HepG2 (cell line): ENCODE results near the gene PXMP4. TPM values are rescaled to one million over a fixed set of nuclear protein-coding genes. Genes with fewer than 3 reads are reported as not detected.

ENCODE experiments used
- ASH2L ChIP-seq: fragments of 300-600, 200-600 bp; sonication (generic); IDR thresholded peaks from 2 replicates; pipeline ENCODE4 v1.7.0; 2017; ENCODE audit warnings: low read depth, mild to moderate bottlenecking, moderate library complexity, mixed read lengths, low read length; ENCODE audit not compliant: insufficient read length
- ATF1 ChIP-seq: IDR thresholded peaks from 2 replicates; pipeline ENCODE4 v1.6.1; 2016; ENCODE audit warnings: mild to moderate bottlenecking, control low read depth
- BCLAF1 ChIP-seq: fragments of 450-650 bp; IDR thresholded peaks from 2 replicates; pipeline ENCODE4 v1.6.1; 2017; ENCODE audit warnings: mild to moderate bottlenecking
- CBX5 ChIP-seq: sonication (generic); formaldehyde crosslinking; IDR thresholded peaks from 2 replicates; pipeline ENCODE4 v1.4.0; 2020; ENCODE audit warnings: missing genetic modification reagents, borderline replicate concordance
- EP300 ChIP-seq, 3 experiments: sonication (generic) in 1 of 3; formaldehyde crosslinking in 1 of 3; IDR thresholded peaks; 2 replicates each; pipeline versions ENCODE4 v1.5.1 to v1.6.1; 2011 to 2020; ENCODE audit warnings: low read depth in 2 of 3, low read length in 2 of 3, borderline replicate concordance in 1 of 3, improper control_type of control experiment in 1 of 3, mild to moderate bottlenecking in 1 of 3, missing genetic modification reagents in 1 of 3, moderate library complexity in 1 of 3
- GATAD1 ChIP-seq: IDR thresholded peaks from 2 replicates; pipeline ENCODE4 v1.6.1; 2016; ENCODE audit warnings: missing genetic modification reagents, missing compliant biosample characterization
- HOXA3 ChIP-seq: sonication (generic); formaldehyde crosslinking; IDR thresholded peaks from 2 replicates; pipeline ENCODE4 v1.5.0; 2020; ENCODE audit warnings: missing genetic modification reagents
- ISL2 ChIP-seq: sonication (generic); formaldehyde crosslinking; IDR thresholded peaks from 2 replicates; pipeline ENCODE4 v1.5.0; 2020; ENCODE audit warnings: missing genetic modification reagents
- MXD3 ChIP-seq: IDR thresholded peaks from 2 replicates; pipeline ENCODE4 v1.6.1; 2016; ENCODE audit warnings: mild to moderate bottlenecking, missing biosample characterization, missing genetic modification reagents
- NFIC ChIP-seq: IDR thresholded peaks from 2 replicates; pipeline ENCODE4 v1.6.1; 2012; ENCODE audit warnings: mild to moderate bottlenecking, low read length, inconsistent platforms
- RFXAP ChIP-seq: sonication (generic); formaldehyde crosslinking; IDR thresholded peaks from 2 replicates; pipeline ENCODE4 v1.4.0; 2020; ENCODE audit warnings: missing genetic modification reagents, borderline replicate concordance
- TBX2 ChIP-seq: sonication (generic); formaldehyde crosslinking; IDR thresholded peaks from 2 replicates; pipeline ENCODE4 v1.5.0; 2020; ENCODE audit warnings: missing genetic modification reagents, mild to moderate bottlenecking, borderline replicate concordance
- ZFP41 ChIP-seq: sonication (generic); formaldehyde crosslinking; IDR thresholded peaks from 2 replicates; pipeline ENCODE4 v1.4.0; 2020; ENCODE audit warnings: mild to moderate bottlenecking, missing genetic modification reagents, borderline replicate concordance
- ZNF24 ChIP-seq: fragments of 450-650 bp; IDR thresholded peaks from 2 replicates; pipeline ENCODE4 v1.6.1; 2017; ENCODE audit warnings: antibody characterized with exemption, mild to moderate bottlenecking
- ZNF382 ChIP-seq: sonication (generic); formaldehyde crosslinking; IDR thresholded peaks from 2 replicates; pipeline ENCODE4 v1.5.0; 2020; ENCODE audit warnings: missing genetic modification reagents, mild to moderate bottlenecking, borderline replicate concordance
- ZNF460 ChIP-seq: sonication (generic); formaldehyde crosslinking; IDR thresholded peaks from 2 replicates; pipeline ENCODE4 v1.5.1; 2020; ENCODE audit warnings: missing genetic modification reagents, mild to moderate bottlenecking, borderline replicate concordance
- ZNF761 ChIP-seq: sonication (generic); formaldehyde crosslinking; conservative IDR thresholded peaks from 2 replicates; pipeline ENCODE4 v1.4.0; 2020; ENCODE audit warnings: mild to moderate bottlenecking, missing genetic modification reagents
- ZNF776 ChIP-seq: sonication (generic); formaldehyde crosslinking; IDR thresholded peaks from 2 replicates; pipeline ENCODE4 v1.4.0; 2020; ENCODE audit warnings: mild to moderate bottlenecking, missing genetic modification reagents
- ZNF839 ChIP-seq: sonication (generic); formaldehyde crosslinking; IDR thresholded peaks from 2 replicates; pipeline ENCODE4 v1.4.0; 2020; ENCODE audit warnings: missing genetic modification reagents, mild to moderate bottlenecking, borderline replicate concordance
- polyA plus RNA-seq, 8 experiments: library from polyadenylated mRNA; depleted of rRNA in 3 of 8; stranded (reverse) in 7 of 8; unstranded in 1 of 8; fragments of >200 nt; fragmentation: Illumina TruSeq in 4 of 8; extraction: Trizol in 4 of 8; gene quantifications; 2 replicates each; pipeline versions ENCODE4 v1.2.1 to v1.2.3, GENCODE V29; 2011 to 2016; ENCODE audit warnings: low read depth in 4 of 8, missing spikeins in 1 of 8, mixed read lengths in 1 of 8; ENCODE audit not compliant: insufficient read depth in 1 of 8
- total RNA-seq, 5 experiments: library from RNA; depleted of rRNA; stranded (reverse); fragments of >200 nt; fragmentation: Illumina TruSeq; extraction: Trizol; gene quantifications; 2 replicates each; pipeline ENCODE4 v1.2.3, GENCODE V29; 2016; ENCODE audit warnings: low read depth in 1 of 5
- TF ChIP-seq, protein P1 (sequence below): sonication (generic); formaldehyde crosslinking; IDR thresholded peaks from 2 replicates; pipeline ENCODE4 v1.5.0; 2020; ENCODE audit warnings: mild to moderate bottlenecking, missing genetic modification reagents, moderate library complexity
- TF ChIP-seq, protein P2 (sequence below): sonication (generic); formaldehyde crosslinking; IDR thresholded peaks from 2 replicates; pipeline ENCODE4 v1.5.0; 2020; ENCODE audit warnings: missing genetic modification reagents

The PXMP4 gene
- total and polyA plus RNA-seq, 2 of the 13 experiments (the other 11 are each of a cell fraction or from before 2014, with no cell fraction given): not detected

GRCh38 chr20:33732166-33732970 is 12.3 kb upstream of the PXMP4 start (continued):
- peak; percentile 92; the same call in 1 of the 2 replicates for TF ChIP-seq ZNF761 (CRISPR knock-in tag)
- TF ChIP-seq ZNF776: peak; percentile 96; the same call in 1 of the 2 replicates
- TF ChIP-seq, protein P1, sequence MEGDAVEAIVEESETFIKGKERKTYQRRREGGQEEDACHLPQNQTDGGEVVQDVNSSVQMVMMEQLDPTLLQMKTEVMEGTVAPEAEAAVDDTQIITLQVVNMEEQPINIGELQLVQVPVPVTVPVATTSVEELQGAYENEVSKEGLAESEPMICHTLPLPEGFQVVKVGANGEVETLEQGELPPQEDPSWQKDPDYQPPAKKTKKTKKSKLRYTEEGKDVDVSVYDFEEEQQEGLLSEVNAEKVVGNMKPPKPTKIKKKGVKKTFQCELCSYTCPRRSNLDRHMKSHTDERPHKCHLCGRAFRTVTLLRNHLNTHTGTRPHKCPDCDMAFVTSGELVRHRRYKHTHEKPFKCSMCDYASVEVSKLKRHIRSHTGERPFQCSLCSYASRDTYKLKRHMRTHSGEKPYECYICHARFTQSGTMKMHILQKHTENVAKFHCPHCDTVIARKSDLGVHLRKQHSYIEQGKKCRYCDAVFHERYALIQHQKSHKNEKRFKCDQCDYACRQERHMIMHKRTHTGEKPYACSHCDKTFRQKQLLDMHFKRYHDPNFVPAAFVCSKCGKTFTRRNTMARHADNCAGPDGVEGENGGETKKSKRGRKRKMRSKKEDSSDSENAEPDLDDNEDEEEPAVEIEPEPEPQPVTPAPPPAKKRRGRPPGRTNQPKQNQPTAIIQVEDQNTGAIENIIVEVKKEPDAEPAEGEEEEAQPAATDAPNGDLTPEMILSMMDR (CRISPR knock-in tag): peak; percentile 55; the same call in 1 of the 2 replicates
- peak; percentile 98 for TF ChIP-seq ASH2L
- TF ChIP-seq, protein P2, sequence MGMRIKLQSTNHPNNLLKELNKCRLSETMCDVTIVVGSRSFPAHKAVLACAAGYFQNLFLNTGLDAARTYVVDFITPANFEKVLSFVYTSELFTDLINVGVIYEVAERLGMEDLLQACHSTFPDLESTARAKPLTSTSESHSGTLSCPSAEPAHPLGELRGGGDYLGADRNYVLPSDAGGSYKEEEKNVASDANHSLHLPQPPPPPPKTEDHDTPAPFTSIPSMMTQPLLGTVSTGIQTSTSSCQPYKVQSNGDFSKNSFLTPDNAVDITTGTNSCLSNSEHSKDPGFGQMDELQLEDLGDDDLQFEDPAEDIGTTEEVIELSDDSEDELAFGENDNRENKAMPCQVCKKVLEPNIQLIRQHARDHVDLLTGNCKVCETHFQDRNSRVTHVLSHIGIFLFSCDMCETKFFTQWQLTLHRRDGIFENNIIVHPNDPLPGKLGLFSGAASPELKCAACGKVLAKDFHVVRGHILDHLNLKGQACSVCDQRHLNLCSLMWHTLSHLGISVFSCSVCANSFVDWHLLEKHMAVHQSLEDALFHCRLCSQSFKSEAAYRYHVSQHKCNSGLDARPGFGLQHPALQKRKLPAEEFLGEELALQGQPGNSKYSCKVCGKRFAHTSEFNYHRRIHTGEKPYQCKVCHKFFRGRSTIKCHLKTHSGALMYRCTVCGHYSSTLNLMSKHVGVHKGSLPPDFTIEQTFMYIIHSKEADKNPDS (CRISPR knock-in tag): peak; percentile 87; the same call in 1 of the 2 replicates
- TF ChIP-seq BCLAF1: no peak
- no peak for TF ChIP-seq ZFP41 (CRISPR knock-in tag)
- TF ChIP-seq ZNF460 (CRISPR knock-in tag): no peak
- peak; percentile 66 for TF ChIP-seq GATAD1
- TF ChIP-seq CBX5: no peak; the same call in 1 of the 2 replicates
- TF ChIP-seq ATF1 (CRISPR knock-in tag): no peak
- 0 out of 2 replicates have a peak, but pooled peaks have one; percentile 44 for TF ChIP-seq ISL2 (CRISPR knock-in tag)
- peak; percentile 59; the same call in 1 of the 2 replicates for TF ChIP-seq ZNF839 (CRISPR knock-in tag)
- TF ChIP-seq TBX2: peak; percentile 63
- TF ChIP-seq ZNF382: no peak
- TF ChIP-seq HOXA3 (CRISPR knock-in tag): peak; percentile 95
- peak; percentile 55; the same call in 1 of the 2 replicates for TF ChIP-seq ZNF24
- peak; percentile 76 for TF ChIP-seq MXD3
- no peak; the same call in 1 of the 2 replicates for TF ChIP-seq NFIC
- TF ChIP-seq EP300 (IDR thresholded peaks at IDR 0.05; ENCODE audit: low read depth in 2 of 2, low read length in 2 of 2): peak in 1 of 2 experiments; percentile 100; a peak in 2 of 4 replicates
- no peak; the same call in 1 of the 2 replicates for TF ChIP-seq EP300 (CRISPR knock-in tag; IDR thresholded peaks at IDR 0.05; ENCODE audit: borderline replicate concordance)
- TF ChIP-seq RFXAP (CRISPR knock-in tag): no peak
